ENCODE measurements around the gene PHF21A. TPM values are rescaled to one million over a fixed set of nuclear protein-coding genes. Genes with fewer than 3 reads are reported as not detected.

Gene PHF21A
- total RNA-seq, 4 donors from 2014 or later, result 28.5 to 53.9 (median 42.2) TPM

DNA sequence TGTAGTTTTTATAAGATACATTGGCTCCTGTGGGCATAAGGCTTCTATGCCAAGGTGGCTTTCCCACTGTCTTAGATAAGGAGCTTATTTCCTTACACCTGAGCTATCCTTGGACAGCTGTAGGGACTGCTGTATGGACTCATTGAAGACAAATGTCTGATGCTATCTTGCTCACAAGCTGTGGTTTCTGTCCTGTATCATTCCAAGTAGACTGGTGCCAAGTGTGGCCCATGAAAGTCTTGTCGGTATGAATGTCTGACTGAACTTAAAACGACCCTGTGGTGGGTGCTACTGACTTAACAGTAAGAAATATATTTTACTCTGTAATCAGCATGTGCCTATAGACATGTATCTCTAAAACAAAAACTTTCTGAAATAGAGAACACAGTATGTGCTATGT lies 153.7 kb downstream of the PHF21A start:
- Histone ChIP-seq H3K4me3 (no peak overlapping the region), H3K9me3 (no peaks in the 10 kb centered on the region), H3K27me3 (no peaks in the 10 kb centered on the region), H3K4me1 (peaks cover 0 to 12% (median 0%) of the 10 kb centered on the region in 3 donors), H3K36me3 (peaks cover 0 to 77% of the 10 kb centered on the region in 2 donors), H3K27ac (no peak overlapping the region)
- no peak for TF ChIP-seq EP300 (IDR thresholded peaks at IDR 0.05)
- TF ChIP-seq, protein P1, sequence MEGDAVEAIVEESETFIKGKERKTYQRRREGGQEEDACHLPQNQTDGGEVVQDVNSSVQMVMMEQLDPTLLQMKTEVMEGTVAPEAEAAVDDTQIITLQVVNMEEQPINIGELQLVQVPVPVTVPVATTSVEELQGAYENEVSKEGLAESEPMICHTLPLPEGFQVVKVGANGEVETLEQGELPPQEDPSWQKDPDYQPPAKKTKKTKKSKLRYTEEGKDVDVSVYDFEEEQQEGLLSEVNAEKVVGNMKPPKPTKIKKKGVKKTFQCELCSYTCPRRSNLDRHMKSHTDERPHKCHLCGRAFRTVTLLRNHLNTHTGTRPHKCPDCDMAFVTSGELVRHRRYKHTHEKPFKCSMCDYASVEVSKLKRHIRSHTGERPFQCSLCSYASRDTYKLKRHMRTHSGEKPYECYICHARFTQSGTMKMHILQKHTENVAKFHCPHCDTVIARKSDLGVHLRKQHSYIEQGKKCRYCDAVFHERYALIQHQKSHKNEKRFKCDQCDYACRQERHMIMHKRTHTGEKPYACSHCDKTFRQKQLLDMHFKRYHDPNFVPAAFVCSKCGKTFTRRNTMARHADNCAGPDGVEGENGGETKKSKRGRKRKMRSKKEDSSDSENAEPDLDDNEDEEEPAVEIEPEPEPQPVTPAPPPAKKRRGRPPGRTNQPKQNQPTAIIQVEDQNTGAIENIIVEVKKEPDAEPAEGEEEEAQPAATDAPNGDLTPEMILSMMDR (IDR thresholded peaks at IDR 0.05), result no peak
- no peak for TF ChIP-seq POLR2A (IDR thresholded peaks at IDR 0.05)
- no peak for TF ChIP-seq POLR2AphosphoS5 (IDR thresholded peaks at IDR 0.05)
- WGBS, 2 donors (ENCODE audit: low coverage in 1 of 2), result 83% methylated on average over 2 of the region's 2 CpGs; no CpG with 5 or more reads in 1 of the 2 donors
- ATAC-seq, result no peak

DNA sequence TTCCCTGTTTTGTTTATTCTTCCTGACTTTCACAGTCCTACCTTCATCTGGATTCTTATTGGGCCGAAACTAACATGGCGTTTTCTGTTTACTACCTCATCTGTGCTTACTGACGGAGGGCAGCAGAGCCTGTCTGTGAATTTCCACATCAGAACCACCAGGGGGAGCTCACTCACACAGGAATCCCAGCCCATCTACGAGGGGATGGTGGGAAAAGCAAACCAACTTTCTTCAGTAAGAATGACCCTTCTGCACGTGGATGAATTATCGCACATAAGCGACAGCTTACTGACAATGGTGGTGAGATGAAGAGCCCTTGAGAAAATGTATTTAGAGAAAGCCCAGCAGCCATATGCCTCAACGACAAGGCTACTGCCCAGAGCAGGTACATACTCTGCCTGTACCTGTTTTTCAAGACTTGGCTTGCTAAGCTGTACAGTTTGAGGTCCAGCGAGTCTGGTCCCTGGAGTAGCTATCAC lies 156.3 kb downstream of the PHF21A start:
- H3K9me3 ChIP-seq, result no peaks in the 10 kb centered on the region
- peaks cover 0 to 78% of the 10 kb centered on the region in 2 donors for H3K36me3 ChIP-seq
- H3K27me3 ChIP-seq, result no peaks in the 10 kb centered on the region
- peaks cover 0 to 11% (median 0%) of the 10 kb centered on the region in 3 donors for H3K4me1 ChIP-seq
- H3K4me3 ChIP-seq, result no peak overlapping the region
- TF ChIP-seq POLR2AphosphoS5 (IDR thresholded peaks at IDR 0.05) (peak; percentile 18), POLR2A (IDR thresholded peaks at IDR 0.05) (no peak), EP300 (IDR thresholded peaks at IDR 0.05) (no peak)
- TF ChIP-seq, protein P1 (IDR thresholded peaks at IDR 0.05), result peak; percentile 76 to 93 (median 90)
- 2 to 18% methylated on average over 7 to 9 of the region's 9 CpGs for WGBS, 2 donors (ENCODE audit: low coverage in 1 of 2)
- H3K27ac ChIP-seq, result peak overlapping the region in 3 of 4 donors; percentile 35 to 54 (median 46)
- ATAC-seq, result peak; percentile 73

DNA sequence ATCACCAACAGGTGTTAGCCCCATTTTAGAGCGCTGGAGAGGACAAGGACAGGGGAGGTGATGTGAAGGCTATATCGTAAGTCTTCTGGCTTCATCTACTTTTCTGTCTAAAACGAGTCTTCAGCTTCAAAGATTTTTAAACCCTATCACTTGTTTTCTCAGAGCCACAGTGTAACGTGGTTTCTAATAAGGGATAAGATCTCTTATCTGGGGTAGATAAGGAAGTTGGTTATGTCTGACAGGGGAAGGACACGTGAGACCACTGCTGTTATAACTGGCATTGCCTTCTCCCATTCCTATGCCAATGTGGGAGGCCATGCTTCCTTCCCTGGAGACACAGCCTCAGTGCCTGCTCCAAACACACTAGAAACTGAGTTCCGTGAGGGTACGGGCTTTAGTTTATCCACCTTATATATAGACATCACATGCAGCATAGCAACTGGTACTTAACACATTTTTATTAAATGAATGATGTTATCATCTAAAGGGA lies 159.5 kb downstream of the PHF21A start:
- H3K36me3 ChIP-seq, result peaks cover 0 to 48% of the 10 kb centered on the region in 2 donors
- TF ChIP-seq POLR2A (IDR thresholded peaks at IDR 0.05) (no peak), POLR2AphosphoS5 (IDR thresholded peaks at IDR 0.05) (no peak), EP300 (IDR thresholded peaks at IDR 0.05) (no peak)
- TF ChIP-seq, protein P1 (IDR thresholded peaks at IDR 0.05), result no peak
- H3K27ac ChIP-seq, result no peak overlapping the region
- 60 to 85% methylated on average over 7 of the region's 7 CpGs for WGBS, 2 donors (ENCODE audit: low coverage in 1 of 2)
- no peaks in the 10 kb centered on the region for H3K9me3 ChIP-seq
- no peaks in the 10 kb centered on the region for H3K27me3 ChIP-seq
- no peaks in the 10 kb centered on the region for H3K4me1 ChIP-seq
- H3K4me3 ChIP-seq, result no peak overlapping the region
- no peak for ATAC-seq

- Histone ChIP-seq H3K27ac (peak overlapping the region in 2 of 4 donors; percentile 12), H3K36me3 (peaks cover 0 to 42% of the 10 kb centered on the region in 2 donors), H3K27me3 (no peaks in the 10 kb centered on the region), H3K4me3 (no peak overlapping the region), H3K9me3 (no peaks in the 10 kb centered on the region), H3K4me1 (no peaks in the 10 kb centered on the region)
- 61 to 73% methylated on average over 4 of the region's 4 CpGs for WGBS, 2 donors (ENCODE audit: low coverage in 1 of 2)
- ATAC-seq, result peak; percentile 66
- TF ChIP-seq, protein P1 (IDR thresholded peaks at IDR 0.05), result no peak
- no peak for TF ChIP-seq POLR2A (IDR thresholded peaks at IDR 0.05)
Observed at GRCh38 chr11:45960387-45961095, 160.7 kb downstream of the PHF21A start.

DNA sequence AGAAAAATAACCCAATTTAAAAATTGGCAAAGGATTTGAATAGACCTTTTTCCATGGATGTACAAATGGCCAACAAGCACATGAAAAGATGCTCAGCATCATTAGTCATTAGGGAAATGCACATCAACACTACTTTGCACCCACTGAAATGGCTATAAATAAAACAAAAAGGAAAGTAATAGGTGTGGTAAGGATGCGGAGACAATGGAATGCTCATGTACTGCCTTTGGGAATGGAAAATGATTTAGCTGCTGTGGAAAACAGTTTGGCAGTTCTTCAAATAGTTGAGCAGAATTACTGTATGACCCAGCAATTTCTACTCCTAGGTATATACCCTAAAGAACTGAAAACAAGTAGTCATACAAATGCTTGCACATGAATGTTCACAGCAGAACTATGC lies 161.4 kb downstream of the PHF21A start:
- 67 to 70% methylated on average over 1 of the region's 1 CpG for WGBS, 2 donors (ENCODE audit: low coverage in 1 of 2)
- no peak for ATAC-seq
- peak overlapping the region in 1 of 4 donors; percentile 12 for H3K27ac ChIP-seq

More for the DNA sequence above, 161.4 kb downstream of the PHF21A start:
- Histone ChIP-seq H3K9me3 (no peaks in the 10 kb centered on the region), H3K36me3 (peaks cover 0 to 42% of the 10 kb centered on the region in 2 donors), H3K4me3 (no peak overlapping the region), H3K27me3 (no peaks in the 10 kb centered on the region), H3K4me1 (no peaks in the 10 kb centered on the region)
- TF ChIP-seq POLR2AphosphoS5 (IDR thresholded peaks at IDR 0.05) (no peak), POLR2A (IDR thresholded peaks at IDR 0.05) (no peak), EP300 (IDR thresholded peaks at IDR 0.05) (no peak)
- TF ChIP-seq, protein P1 (IDR thresholded peaks at IDR 0.05), result no peak

All from gastroesophageal sphincter (tissue), 4 donors.